ACHN (cell line): ENCODE measurements around the gene RPEL1.

Source experiments
- DNase-seq: peaks from one replicate; pipeline ENCODE4 v3.0.0-alpha.2; 2015
- in situ Hi-C: cut with HindIII; loops from 2 replicates; pipeline ENCODE4 v1.10.0; 2017; ENCODE audit warnings: low sequenced_read_pairs, low pct_ligation_motif_present, low pct_unique_long_range_greater_than_20kb

RPEL1 gene

DNA sequence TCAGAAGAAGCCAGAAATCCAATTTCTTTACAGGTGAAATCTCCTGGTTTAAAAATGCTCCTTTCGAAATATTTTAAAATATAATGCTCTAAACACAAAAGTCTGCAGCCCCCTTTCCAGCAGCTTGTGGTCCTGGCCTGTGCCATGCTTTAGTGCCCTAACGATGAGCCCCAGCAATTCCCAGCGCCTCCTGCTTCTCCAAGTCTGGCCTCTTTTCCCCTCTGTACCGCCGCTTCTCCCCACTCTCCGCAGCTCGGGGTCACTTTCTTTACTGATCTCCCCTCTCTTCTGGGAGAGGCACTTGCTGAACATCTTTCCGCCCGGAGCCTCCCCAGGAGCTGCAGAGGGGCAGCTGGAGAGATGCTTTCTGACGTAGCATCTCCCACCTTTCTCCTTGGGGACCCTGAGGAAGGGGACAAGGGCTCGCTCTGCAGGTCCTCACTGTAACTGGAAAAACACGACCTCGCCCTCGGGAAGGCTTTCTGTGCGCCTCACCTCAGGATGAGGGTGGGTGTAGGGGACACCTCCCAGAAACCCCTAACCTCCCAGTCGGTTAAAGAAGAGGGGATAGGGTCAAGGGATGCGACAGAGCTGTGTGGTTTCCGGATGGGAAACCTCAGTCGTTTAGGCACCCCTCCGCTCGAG, 30.7 kb downstream of the RPEL1 start:
- DNase-seq = no peak
- in situ Hi-C loops = no loop called here

GRCh38 chr10:103276896-103277712, 31.4 kb downstream of the RPEL1 start, which contains the start of gene INA:
Gene INA (plus strand): TSS chr10:103277138. CDS start chr10:103277212, 74 bp downstream.
- in situ Hi-C loops = no loop called here
- peak; percentile 77 for DNase-seq

- in situ Hi-C loops = no loop called here
- DNase-seq = no peak
These were observed 32.2 kb downstream of the RPEL1 start for GRCh38 chr10:103277713-103278536.

DNA sequence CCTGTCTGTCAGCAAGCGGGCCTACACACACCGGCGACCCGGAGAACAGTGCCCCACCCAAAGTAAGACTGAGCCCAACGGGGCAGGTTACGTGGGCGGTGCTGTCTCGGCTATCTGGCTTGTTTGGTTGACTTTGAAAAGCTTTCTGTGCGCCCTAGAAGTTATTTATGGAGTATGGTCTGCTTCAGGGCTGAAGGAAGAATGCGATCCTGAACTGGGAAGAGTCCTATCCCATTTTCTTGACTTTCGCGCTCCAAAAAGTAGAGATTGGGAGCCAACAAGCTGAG, 32.8 kb downstream of the RPEL1 start:
- in situ Hi-C loops = no loop called here

DNA sequence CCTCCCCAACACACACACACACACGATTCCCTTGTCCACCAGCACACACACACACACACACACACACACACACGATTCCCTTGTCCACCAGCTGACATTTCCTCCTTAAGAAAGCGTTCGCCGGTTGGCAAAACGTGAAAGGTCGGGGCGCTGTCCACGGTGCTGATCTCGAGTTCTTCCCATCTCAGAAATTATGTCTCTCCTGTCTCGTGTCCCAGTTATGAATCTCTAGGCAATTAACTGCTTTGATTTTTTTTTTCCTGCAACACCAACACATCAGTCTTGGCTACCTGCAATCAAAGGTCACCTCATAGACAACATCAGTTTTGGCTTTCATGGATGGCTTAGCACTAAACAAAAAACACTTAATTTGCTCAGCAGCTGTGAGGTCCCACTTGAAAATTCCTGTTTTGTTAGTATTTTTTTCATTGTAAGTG, 33.2 kb downstream of the RPEL1 start:
- peak; percentile 65 for DNase-seq

More for the DNA sequence above, 32.8 kb downstream of the RPEL1 start:
- DNase-seq = no peak

DNA sequence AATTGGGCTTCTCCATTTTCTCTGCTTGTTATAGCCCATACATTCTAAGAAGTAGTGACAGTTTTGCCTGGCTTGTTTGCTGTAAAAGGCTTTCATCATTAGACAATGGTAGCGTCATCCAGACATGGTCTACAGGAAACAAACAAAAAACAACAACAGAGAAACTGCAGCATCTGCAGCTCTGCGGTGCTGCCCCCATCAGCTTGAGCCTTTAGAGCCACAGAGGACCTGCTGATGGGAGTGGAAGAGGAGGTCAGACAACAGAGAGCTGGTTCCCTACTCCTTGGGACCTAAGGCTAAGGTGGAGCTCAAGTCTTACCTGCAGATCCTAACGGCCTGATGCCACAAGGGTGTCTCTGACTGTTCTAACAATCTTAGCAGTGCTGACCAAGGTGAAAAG, 34.3 kb downstream of the RPEL1 start:
- DNase-seq = no peak
- in situ Hi-C loops = no loop called here

More for the DNA sequence above, 33.2 kb downstream of the RPEL1 start:
- in situ Hi-C loops = no loop called here

GRCh38 chr10:103280506-103280905, 34.8 kb downstream of the RPEL1 start:
- no peak for DNase-seq
- in situ Hi-C loops = no loop called here

- DNase-seq = no peak
- in situ Hi-C loops = no loop called here
These were observed 36.1 kb downstream of the RPEL1 start for GRCh38 chr10:103281753-103282152.

DNA sequence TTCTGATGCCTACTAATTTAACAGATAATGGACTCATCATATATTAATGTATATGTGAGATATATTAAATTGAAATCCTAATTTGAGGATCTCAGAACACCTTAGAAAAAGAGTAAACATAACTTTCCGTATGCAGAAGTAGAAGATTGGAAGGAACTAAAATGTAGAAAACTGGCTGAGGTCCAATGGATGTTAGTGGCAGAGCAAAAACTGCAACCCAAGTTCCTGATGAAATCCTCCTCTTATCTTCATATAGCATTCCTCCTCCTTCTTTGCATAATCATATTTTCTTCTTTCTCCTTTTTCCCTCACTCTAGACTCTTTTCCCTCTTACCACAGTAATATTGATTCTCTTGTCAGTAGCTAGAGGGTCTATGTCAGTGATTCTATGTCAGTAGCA, 37.3 kb downstream of the RPEL1 start:
- no peak for DNase-seq
- in situ Hi-C loops = no loop called here

GRCh38 chr10:103284170-103284569, 38.5 kb downstream of the RPEL1 start:
- DNase-seq = no peak
- in situ Hi-C loops = no loop called here

DNA sequence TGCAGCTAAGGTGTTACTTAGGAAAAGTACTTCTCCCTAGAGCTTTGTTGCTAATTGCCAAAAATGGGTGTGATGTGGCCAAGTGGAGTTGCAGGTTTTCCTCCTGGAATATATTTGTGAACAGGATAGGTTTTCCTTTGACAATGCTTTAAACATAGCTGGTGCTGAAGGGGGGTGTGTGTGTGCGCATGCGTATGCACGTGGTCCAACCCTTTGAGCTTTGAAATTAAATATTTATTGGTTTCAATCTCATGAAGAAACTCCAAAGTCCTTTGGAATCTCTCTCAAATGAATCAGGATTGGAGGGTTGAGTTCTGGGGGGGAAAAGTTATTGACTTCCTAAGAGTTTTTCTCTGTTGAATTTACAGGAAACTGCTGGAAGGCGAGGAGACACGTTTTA, 42.3 kb downstream of the RPEL1 start:
- DNase-seq = no peak
- in situ Hi-C loops = no loop called here

- in situ Hi-C loops = no loop called here
- no peak for DNase-seq
These were observed 45.9 kb downstream of the RPEL1 start for GRCh38 chr10:103291588-103291987.

DNA sequence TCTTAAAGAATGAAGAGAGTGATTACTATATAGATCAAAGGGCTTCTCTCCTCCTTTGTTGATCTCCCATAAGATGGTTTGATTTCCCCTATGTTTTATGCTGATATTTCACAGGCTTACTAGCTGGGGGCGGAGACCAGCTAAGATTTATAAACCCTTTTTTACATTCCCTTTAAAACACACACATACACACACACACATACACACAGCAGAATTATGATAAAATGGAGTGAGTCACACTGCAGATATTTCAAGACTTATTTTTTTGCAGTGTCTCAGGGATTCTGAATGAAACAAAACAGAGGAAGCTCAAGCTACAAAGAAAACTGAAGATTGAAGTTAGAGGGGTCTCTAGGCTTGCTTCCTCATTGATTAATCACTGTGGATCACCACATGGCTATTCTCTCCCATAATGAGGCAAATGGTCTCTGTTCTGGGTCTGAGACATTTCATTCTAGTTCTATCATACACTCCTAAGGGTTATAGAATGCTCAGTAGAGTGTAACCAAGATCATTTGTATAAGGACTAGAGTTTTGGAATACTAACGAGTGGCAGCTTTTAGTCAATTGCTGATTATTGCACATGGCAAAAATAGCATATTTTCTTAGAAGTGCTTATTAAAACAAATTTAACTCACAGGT, 49.8 kb downstream of the RPEL1 start:
- in situ Hi-C loops = no loop called here
- DNase-seq = no peak
